Progenitor cell of endocrine pancreas (in vitro differentiated cells): ENCODE results near the gene GJA8. TPM values are rescaled to one million over a fixed set of nuclear protein-coding genes. Genes with fewer than 3 reads are reported as not detected.
"Not testable (repeated sequence)": the region's sequence is repeated elsewhere in the genome, so short reads cannot be mapped to it uniquely, and the experiment has no call there.

Experiments used
- DNase-seq: peaks from one replicate; pipeline ENCODE4 v3.0.0; 2021; ENCODE audit warnings: low spot score; ENCODE audit not compliant: unreplicated experiment
- H3K27ac Mint-ChIP-seq: 2 replicates; pipeline ENCODE4 v1.8.0; 2021; ENCODE audit warnings: mild to moderate bottlenecking, moderate library complexity, mixed read lengths
- H3K27me3 Mint-ChIP-seq: 2 replicates; pipeline ENCODE4 v1.8.0; 2021; ENCODE audit warnings: mixed read lengths
- H3K36me3 Mint-ChIP-seq: 2 replicates; pipeline ENCODE4 v1.8.0; 2022; ENCODE audit warnings: mixed read lengths; ENCODE audit not compliant: insufficient read depth
- H3K4me1 Mint-ChIP-seq: 2 replicates; pipeline ENCODE4 v1.8.0; 2021; ENCODE audit warnings: low read depth, mixed read lengths
- H3K4me3 Mint-ChIP-seq: 2 replicates; pipeline ENCODE4 v1.8.0; 2021; ENCODE audit warnings: low read depth, mild to moderate bottlenecking, moderate library complexity, mixed read lengths
- H3K9me3 Mint-ChIP-seq: 2 replicates; pipeline ENCODE4 v1.8.0; 2021; ENCODE audit warnings: low read depth, mixed read lengths
- CTCF ChIP-seq: fragments of 200-600 bp; sonication (generic); IDR thresholded peaks from one replicate; pipeline ENCODE4 v1.5.0; 2021; ENCODE audit warnings: antibody characterized with exemption, mild to moderate bottlenecking; ENCODE audit not compliant: unreplicated experiment
- long read RNA-seq: library from polyadenylated mRNA; unstranded; transcript quantifications from one replicate; pipeline ENCODE4 v2.0.0, GENCODE V29; 2020
- total RNA-seq: library from RNA; stranded (reverse); gene quantifications from 2 replicates; pipeline ENCODE4 v1.2.1, GENCODE V29; 2021

The GJA8 gene
- total RNA-seq, result not detected in 2 replicates
- long read RNA-seq, result 0 reads

- Mint-ChIP-seq H3K36me3 (no peaks in the 10 kb centered on the region), H3K9me3 (no peaks in the 10 kb centered on the region), H3K27me3 (peaks cover 22% of the 10 kb centered on the region), H3K4me3 (no peak within 1 kb of the TSS), H3K27ac (no peak within 1 kb of the TSS), H3K4me1 (no peaks in the 10 kb centered on the region)
- DNase-seq, result no peak
- TF ChIP-seq CTCF, result no peak
Observed at GRCh38 chr1:147902253-147902845, at the start of gene GJA8. Gene GJA8 (plus strand): TSS chr1:147902795. CDS start chr1:147907956, 5,161 bp downstream.

GRCh38 chr1:147853391-147853790, 49.2 kb upstream of the GJA8 start:
- no peak for TF ChIP-seq CTCF
- Mint-ChIP-seq H3K4me1 (peaks cover 3% of the 10 kb centered on the region), H3K27me3 (peaks cover 12% of the 10 kb centered on the region), H3K27ac (peak overlapping the region; percentile 4), H3K36me3 (no peaks in the 10 kb centered on the region), H3K4me3 (no peak overlapping the region), H3K9me3 (peaks cover 3% of the 10 kb centered on the region)
- no peak for DNase-seq

GRCh38 chr1:147854989-147855388, 47.6 kb upstream of the GJA8 start:
- not testable (repeated sequence) for H3K4me3 Mint-ChIP-seq, H3K36me3 Mint-ChIP-seq, H3K9me3 Mint-ChIP-seq, H3K27me3 Mint-ChIP-seq, H3K4me1 Mint-ChIP-seq, DNase-seq, H3K27ac Mint-ChIP-seq

GRCh38 chr1:147855996-147856395, 46.6 kb upstream of the GJA8 start:
- not testable (repeated sequence) for H3K4me3 Mint-ChIP-seq, DNase-seq, H3K27ac Mint-ChIP-seq, H3K9me3 Mint-ChIP-seq, H3K4me1 Mint-ChIP-seq, H3K27me3 Mint-ChIP-seq, H3K36me3 Mint-ChIP-seq

GRCh38 chr1:147867204-147867603, 35.4 kb upstream of the GJA8 start:
- not testable (repeated sequence) for H3K4me3 Mint-ChIP-seq, H3K27ac Mint-ChIP-seq, H3K27me3 Mint-ChIP-seq, H3K9me3 Mint-ChIP-seq, H3K36me3 Mint-ChIP-seq, H3K4me1 Mint-ChIP-seq, DNase-seq

GRCh38 chr1:147878022-147878421, 24.6 kb upstream of the GJA8 start:
- peaks cover 8% of the 10 kb centered on the region for H3K27me3 Mint-ChIP-seq
- TF ChIP-seq CTCF, result no peak
- H3K4me3 Mint-ChIP-seq, result no peak overlapping the region

GRCh38 chr1:147879911-147880310, 22.7 kb upstream of the GJA8 start:
- no peaks in the 10 kb centered on the region for H3K4me1 Mint-ChIP-seq
- no peak overlapping the region for H3K4me3 Mint-ChIP-seq
- H3K9me3 Mint-ChIP-seq, result peaks cover 9% of the 10 kb centered on the region
- H3K27me3 Mint-ChIP-seq, result peaks cover 9% of the 10 kb centered on the region
- H3K27ac Mint-ChIP-seq, result no peak overlapping the region
- no peak for DNase-seq
- no peaks in the 10 kb centered on the region for H3K36me3 Mint-ChIP-seq
- TF ChIP-seq CTCF, result no peak

More at GRCh38 chr1:147878022-147878421, 24.6 kb upstream of the GJA8 start:
- H3K36me3 Mint-ChIP-seq, result no peaks in the 10 kb centered on the region
- peaks cover 9% of the 10 kb centered on the region for H3K9me3 Mint-ChIP-seq
- no peak for DNase-seq
- H3K27ac Mint-ChIP-seq, result no peak overlapping the region
- no peaks in the 10 kb centered on the region for H3K4me1 Mint-ChIP-seq
